ENCODE data around the gene TXNL1. TPM values are rescaled to one million over a fixed set of nuclear protein-coding genes. Genes with fewer than 3 reads are reported as not detected.

TXNL1 gene
- total and polyA plus RNA-seq, 4 donors = 49.8 to 76.7 (median 56.0) TPM

- Histone ChIP-seq H3K4me3 (no peak overlapping the region), H3K27ac (ENCODE audit: low read depth in 1 of 2, low read length in 1 of 2) (no peak overlapping the region), H3K9me3 (ENCODE audit: control insufficient read depth in 4 of 4, insufficient read depth in 3 of 4, low read length in 3 of 4) (no peaks in the 10 kb centered on the region), H3K9ac (ENCODE audit: insufficient read depth in 1 of 2, low read length in 2 of 2) (no peak overlapping the region), H3K4me1 (ENCODE audit: control insufficient read depth in 5 of 5, insufficient read depth in 5 of 5, low read length in 5 of 5) (no peaks in the 10 kb centered on the region), H3K36me3 (ENCODE audit: control insufficient read depth in 4 of 4, insufficient read depth in 4 of 4, low read length in 4 of 4) (peaks cover 15 to 28% (median 19%) of the 10 kb centered on the region in 4 donors), H3K27me3 (ENCODE audit: control insufficient read depth in 3 of 3, insufficient read depth in 3 of 3, low read length in 2 of 3) (no peaks in the 10 kb centered on the region)
- WGBS, 2 donors = 95 to 96% methylated on average over 2 of the region's 2 CpGs
- ATAC-seq (ENCODE audit: insufficient read depth, low FRiP score) = no peak
- TF ChIP-seq CTCF (IDR thresholded peaks at IDR 0.05; ENCODE audit: control extremely low read depth, extremely low read depth) = no peak
- DNase-seq = no peak
These were observed 31.8 kb downstream of the TXNL1 start for GRCh38 chr18:56606618-56607017.

- H3K4me1 ChIP-seq (ENCODE audit: control insufficient read depth in 5 of 5, insufficient read depth in 5 of 5, low read length in 5 of 5) = peaks cover 0 to 3% (median 0%) of the 10 kb centered on the region in 5 donors
- no peak for ATAC-seq (ENCODE audit: insufficient read depth, low FRiP score)
These were observed 40.0 kb downstream of the TXNL1 start for GRCh38 chr18:56598422-56598821.

GRCh38 chr18:56593906-56594305, 44.5 kb downstream of the TXNL1 start:
- no peak for ATAC-seq (ENCODE audit: insufficient read depth, low FRiP score)
- 95 to 99% methylated on average over 4 of the region's 4 CpGs for WGBS, 2 donors

More at GRCh38 chr18:56598422-56598821, 40.0 kb downstream of the TXNL1 start:
- Histone ChIP-seq H3K4me3 (no peak overlapping the region), H3K27me3 (ENCODE audit: control insufficient read depth in 3 of 3, insufficient read depth in 3 of 3, low read length in 2 of 3) (no peaks in the 10 kb centered on the region), H3K36me3 (ENCODE audit: control insufficient read depth in 4 of 4, insufficient read depth in 4 of 4, low read length in 4 of 4) (peaks cover 0 to 4% (median 2%) of the 10 kb centered on the region in 4 donors), H3K9ac (ENCODE audit: insufficient read depth in 1 of 2, low read length in 2 of 2) (no peak overlapping the region), H3K9me3 (ENCODE audit: control insufficient read depth in 4 of 4, insufficient read depth in 3 of 4, low read length in 3 of 4) (no peaks in the 10 kb centered on the region), H3K27ac (ENCODE audit: low read depth in 1 of 2, low read length in 1 of 2) (no peak overlapping the region)
- TF ChIP-seq CTCF (IDR thresholded peaks at IDR 0.05; ENCODE audit: control extremely low read depth, extremely low read depth) = no peak
- WGBS, 2 donors = 95 to 97% methylated on average over 4 of the region's 4 CpGs
- DNase-seq = no peak

More at GRCh38 chr18:56593906-56594305, 44.5 kb downstream of the TXNL1 start:
- Histone ChIP-seq H3K27me3 (ENCODE audit: control insufficient read depth in 3 of 3, insufficient read depth in 3 of 3, low read length in 2 of 3) (no peaks in the 10 kb centered on the region), H3K4me3 (no peak overlapping the region), H3K9ac (ENCODE audit: insufficient read depth in 1 of 2, low read length in 2 of 2) (no peak overlapping the region), H3K36me3 (ENCODE audit: control insufficient read depth in 4 of 4, insufficient read depth in 4 of 4, low read length in 4 of 4) (no peaks in the 10 kb centered on the region), H3K27ac (ENCODE audit: low read depth in 1 of 2, low read length in 1 of 2) (no peak overlapping the region), H3K9me3 (ENCODE audit: control insufficient read depth in 4 of 4, insufficient read depth in 3 of 4, low read length in 3 of 4) (no peaks in the 10 kb centered on the region), H3K4me1 (ENCODE audit: control insufficient read depth in 5 of 5, insufficient read depth in 5 of 5, low read length in 5 of 5) (peaks cover 0 to 3% (median 0%) of the 10 kb centered on the region in 5 donors)
- DNase-seq = no peak
- no peak for TF ChIP-seq CTCF (IDR thresholded peaks at IDR 0.05; ENCODE audit: control extremely low read depth, extremely low read depth)

All from lung (tissue), 12 donors.